ENCODE results near the gene CERT1. TPM values are rescaled to one million over a fixed set of nuclear protein-coding genes. Genes with fewer than 3 reads are reported as not detected.

CERT1 gene
- total and polyA plus RNA-seq, 2 donors from 2014 or later: 14.5 to 50.1 TPM

GRCh38 chr5:75460532-75460931 is 50.9 kb downstream of the CERT1 start:
- Histone ChIP-seq H3K4me1 (ENCODE audit: control insufficient read depth in 2 of 3, insufficient read depth in 2 of 3, low read depth in 1 of 3, low read length in 3 of 3) (peaks cover 0 to 2% (median 0%) of the 10 kb centered on the region in 3 donors), H3K4me3 (ENCODE audit: low read length in 3 of 3) (no peak overlapping the region), H3K27ac (ENCODE audit: low read depth in 2 of 2, low read length in 2 of 2) (no peak overlapping the region), H3K9ac (ENCODE audit: low read length in 3 of 3) (no peak overlapping the region), H3K9me3 (ENCODE audit: control insufficient read depth in 2 of 3, insufficient read depth in 1 of 3, low read length in 3 of 3) (no peaks in the 10 kb centered on the region), H3K36me3 (ENCODE audit: control insufficient read depth in 2 of 3, insufficient read depth in 3 of 3, low read length in 3 of 3) (no peaks in the 10 kb centered on the region), H3K27me3 (ENCODE audit: control insufficient read depth, insufficient read depth, low read length) (no peaks in the 10 kb centered on the region)
- FAIRE-seq (no peak), DNase-seq (peak in 1 of 5 donors; percentile 2)
- intact Hi-C loops (cut with DNase I): no loop called here
- TF ChIP-seq CTCF (IDR thresholded peaks at IDR 0.05; ENCODE audit: borderline replicate concordance, extremely low read depth, insufficient read depth): no peak

- DNase-seq (no peak), FAIRE-seq (no peak)
- intact Hi-C loops (cut with DNase I): no loop called here
- TF ChIP-seq CTCF (IDR thresholded peaks at IDR 0.05; ENCODE audit: borderline replicate concordance, extremely low read depth, insufficient read depth): no peak
- Histone ChIP-seq H3K9me3 (ENCODE audit: control insufficient read depth in 2 of 3, insufficient read depth in 1 of 3, low read length in 3 of 3) (no peaks in the 10 kb centered on the region), H3K4me1 (ENCODE audit: control insufficient read depth in 2 of 3, insufficient read depth in 2 of 3, low read depth in 1 of 3, low read length in 3 of 3) (peaks cover 0 to 2% (median 0%) of the 10 kb centered on the region in 3 donors), H3K4me3 (ENCODE audit: low read length in 3 of 3) (no peak overlapping the region), H3K27me3 (ENCODE audit: control insufficient read depth, insufficient read depth, low read length) (no peaks in the 10 kb centered on the region), H3K27ac (ENCODE audit: low read depth in 2 of 2, low read length in 2 of 2) (no peak overlapping the region), H3K36me3 (ENCODE audit: control insufficient read depth in 2 of 3, insufficient read depth in 3 of 3, low read length in 3 of 3) (no peaks in the 10 kb centered on the region), H3K9ac (ENCODE audit: low read length in 3 of 3) (no peak overlapping the region)
Observed at GRCh38 chr5:75457691-75458090, 53.7 kb downstream of the CERT1 start.

- Histone ChIP-seq H3K9ac (ENCODE audit: low read length in 3 of 3) (no peak overlapping the region), H3K27me3 (ENCODE audit: control insufficient read depth, insufficient read depth, low read length) (no peaks in the 10 kb centered on the region), H3K27ac (ENCODE audit: low read depth in 2 of 2, low read length in 2 of 2) (no peak overlapping the region), H3K9me3 (ENCODE audit: control insufficient read depth in 2 of 3, insufficient read depth in 1 of 3, low read length in 3 of 3) (no peaks in the 10 kb centered on the region), H3K4me1 (ENCODE audit: control insufficient read depth in 2 of 3, insufficient read depth in 2 of 3, low read depth in 1 of 3, low read length in 3 of 3) (peaks cover 0 to 2% (median 0%) of the 10 kb centered on the region in 3 donors), H3K36me3 (ENCODE audit: control insufficient read depth in 2 of 3, insufficient read depth in 3 of 3, low read length in 3 of 3) (no peaks in the 10 kb centered on the region), H3K4me3 (ENCODE audit: low read length in 3 of 3) (no peak overlapping the region)
- FAIRE-seq (no peak), DNase-seq (no peak)
- no peak for TF ChIP-seq CTCF (IDR thresholded peaks at IDR 0.05; ENCODE audit: borderline replicate concordance, extremely low read depth, insufficient read depth)
- intact Hi-C loops (cut with DNase I): no loop called here
Observed at GRCh38 chr5:75457161-75457560, 54.3 kb downstream of the CERT1 start.

- Histone ChIP-seq H3K9ac (ENCODE audit: low read length in 3 of 3) (no peak overlapping the region), H3K4me3 (ENCODE audit: low read length in 3 of 3) (no peak overlapping the region), H3K27ac (ENCODE audit: low read depth in 2 of 2, low read length in 2 of 2) (no peak overlapping the region), H3K27me3 (ENCODE audit: control insufficient read depth, insufficient read depth, low read length) (no peaks in the 10 kb centered on the region), H3K4me1 (ENCODE audit: control insufficient read depth in 2 of 3, insufficient read depth in 2 of 3, low read depth in 1 of 3, low read length in 3 of 3) (peaks cover 0 to 3% (median 0%) of the 10 kb centered on the region in 3 donors), H3K9me3 (ENCODE audit: control insufficient read depth in 2 of 3, insufficient read depth in 1 of 3, low read length in 3 of 3) (peaks cover 0 to 6% (median 0%) of the 10 kb centered on the region in 3 donors), H3K36me3 (ENCODE audit: control insufficient read depth in 2 of 3, insufficient read depth in 3 of 3, low read length in 3 of 3) (no peaks in the 10 kb centered on the region)
- FAIRE-seq: no peak
- intact Hi-C loops (cut with DNase I): no loop called here
- DNase-seq: no peak
- TF ChIP-seq CTCF (IDR thresholded peaks at IDR 0.05; ENCODE audit: borderline replicate concordance, extremely low read depth, insufficient read depth): no peak
Observed at GRCh38 chr5:75450069-75450468, 61.4 kb downstream of the CERT1 start.

Measured in kidney (tissue), 14 donors.